ENCODE results near the gene GOLGA2.

Gene GOLGA2

GRCh38 chr9:128257086-128257825 lies 18.6 kb downstream of the GOLGA2 start:
- ATAC-seq (no peak), DNase-seq (no peak)
- Mint-ChIP-seq H3K27me3 (no peaks in the 10 kb centered on the region), H3K36me3 (ENCODE audit: low read depth) (peaks cover 15% of the 10 kb centered on the region), H3K4me1 (no peaks in the 10 kb centered on the region), H3K4me3 (no peak overlapping the region), H3K27ac (no peak overlapping the region), H3K9me3 (no peaks in the 10 kb centered on the region)

GRCh38 chr9:128254855-128255759 lies 20.7 kb downstream of the GOLGA2 start:
- Mint-ChIP-seq H3K9me3 (no peaks in the 10 kb centered on the region), H3K4me3 (no peak overlapping the region), H3K27me3 (no peaks in the 10 kb centered on the region), H3K4me1 (peaks cover 6% of the 10 kb centered on the region), H3K36me3 (ENCODE audit: low read depth) (peaks cover 2% of the 10 kb centered on the region), H3K27ac (no peak overlapping the region)
- DNase-seq (peak; percentile 71), ATAC-seq (peak; percentile 33)

GRCh38 chr9:128254362-128254761 lies 21.4 kb downstream of the GOLGA2 start:
- Mint-ChIP-seq H3K4me1 (peaks cover 11% of the 10 kb centered on the region), H3K36me3 (ENCODE audit: low read depth) (peaks cover 2% of the 10 kb centered on the region), H3K4me3 (no peak overlapping the region), H3K9me3 (no peaks in the 10 kb centered on the region), H3K27ac (no peak overlapping the region), H3K27me3 (no peaks in the 10 kb centered on the region)
- ATAC-seq, result no peak
- no peak for DNase-seq

- Mint-ChIP-seq H3K27ac (no peak overlapping the region), H3K4me3 (no peak overlapping the region), H3K9me3 (no peaks in the 10 kb centered on the region), H3K36me3 (ENCODE audit: low read depth) (peaks cover 2% of the 10 kb centered on the region), H3K27me3 (no peaks in the 10 kb centered on the region), H3K4me1 (peaks cover 11% of the 10 kb centered on the region)
- DNase-seq (no peak), ATAC-seq (no peak)
These were observed 21.8 kb downstream of the GOLGA2 start for GRCh38 chr9:128253991-128254346.

- no peak overlapping the region for H3K4me3 Mint-ChIP-seq
- peaks cover 11% of the 10 kb centered on the region for H3K4me1 Mint-ChIP-seq
- H3K27ac Mint-ChIP-seq, result no peak overlapping the region
- H3K36me3 Mint-ChIP-seq (ENCODE audit: low read depth), result peaks cover 2% of the 10 kb centered on the region
- no peak for ATAC-seq
- H3K9me3 Mint-ChIP-seq, result no peaks in the 10 kb centered on the region
- H3K27me3 Mint-ChIP-seq, result no peaks in the 10 kb centered on the region
- DNase-seq, result no peak
These were observed 22.4 kb downstream of the GOLGA2 start for GRCh38 chr9:128253140-128253990.

GRCh38 chr9:128252317-128253139 lies 23.3 kb downstream of the GOLGA2 start:
- peaks cover 1% of the 10 kb centered on the region for H3K36me3 Mint-ChIP-seq (ENCODE audit: low read depth)
- no peaks in the 10 kb centered on the region for H3K27me3 Mint-ChIP-seq
- H3K4me3 Mint-ChIP-seq, result no peak overlapping the region
- H3K9me3 Mint-ChIP-seq, result no peaks in the 10 kb centered on the region
- ATAC-seq, result no peak
- DNase-seq, result no peak
- peaks cover 11% of the 10 kb centered on the region for H3K4me1 Mint-ChIP-seq
- H3K27ac Mint-ChIP-seq, result no peak overlapping the region

- ATAC-seq (no peak), DNase-seq (no peak)
- no peaks in the 10 kb centered on the region for H3K27me3 Mint-ChIP-seq
- H3K4me1 Mint-ChIP-seq, result peaks cover 11% of the 10 kb centered on the region
- H3K4me3 Mint-ChIP-seq, result peak overlapping the region; percentile 41
- no peaks in the 10 kb centered on the region for H3K36me3 Mint-ChIP-seq (ENCODE audit: low read depth)
- no peak overlapping the region for H3K27ac Mint-ChIP-seq
- H3K9me3 Mint-ChIP-seq, result no peaks in the 10 kb centered on the region
These were observed 24.1 kb downstream of the GOLGA2 start for GRCh38 chr9:128251732-128252100.

GRCh38 chr9:128250839-128251731 lies 24.7 kb downstream of the GOLGA2 start:
- H3K4me1 Mint-ChIP-seq, result peaks cover 11% of the 10 kb centered on the region
- ATAC-seq (no peak), DNase-seq (no peak)
- no peak overlapping the region for H3K27ac Mint-ChIP-seq
- peak overlapping the region; percentile 69 for H3K4me3 Mint-ChIP-seq
- H3K27me3 Mint-ChIP-seq, result no peaks in the 10 kb centered on the region
- no peaks in the 10 kb centered on the region for H3K36me3 Mint-ChIP-seq (ENCODE audit: low read depth)
- H3K9me3 Mint-ChIP-seq, result no peaks in the 10 kb centered on the region

GRCh38 chr9:128249908-128250838 lies 25.6 kb downstream of the GOLGA2 start:
- Mint-ChIP-seq H3K9me3 (no peaks in the 10 kb centered on the region), H3K27me3 (peaks cover 5% of the 10 kb centered on the region), H3K4me3 (peak overlapping the region; percentile 79), H3K4me1 (peaks cover 16% of the 10 kb centered on the region), H3K36me3 (ENCODE audit: low read depth) (no peaks in the 10 kb centered on the region), H3K27ac (no peak overlapping the region)
- ATAC-seq, result peak; percentile 90
- peak; percentile 99 for DNase-seq

- Mint-ChIP-seq H3K36me3 (ENCODE audit: low read depth) (no peaks in the 10 kb centered on the region), H3K4me3 (peak overlapping the region; percentile 79), H3K9me3 (no peaks in the 10 kb centered on the region), H3K27ac (no peak overlapping the region), H3K27me3 (peaks cover 5% of the 10 kb centered on the region), H3K4me1 (peaks cover 16% of the 10 kb centered on the region)
- ATAC-seq (no peak), DNase-seq (no peak)
These were observed 26.3 kb downstream of the GOLGA2 start for GRCh38 chr9:128249558-128249907.

GRCh38 chr9:128247226-128247803 lies 28.5 kb downstream of the GOLGA2 start:
- Mint-ChIP-seq H3K36me3 (ENCODE audit: low read depth) (no peaks in the 10 kb centered on the region), H3K27me3 (peaks cover 15% of the 10 kb centered on the region), H3K9me3 (no peaks in the 10 kb centered on the region), H3K4me3 (no peak overlapping the region), H3K4me1 (peaks cover 24% of the 10 kb centered on the region), H3K27ac (no peak overlapping the region)
- ATAC-seq (no peak), DNase-seq (no peak)

GRCh38 chr9:128246471-128246870 lies 29.3 kb downstream of the GOLGA2 start:
- no peaks in the 10 kb centered on the region for H3K9me3 Mint-ChIP-seq
- H3K4me1 Mint-ChIP-seq, result peaks cover 22% of the 10 kb centered on the region
- H3K4me3 Mint-ChIP-seq, result no peak overlapping the region
- peaks cover 15% of the 10 kb centered on the region for H3K27me3 Mint-ChIP-seq
- DNase-seq (no peak), ATAC-seq (no peak)
- H3K36me3 Mint-ChIP-seq (ENCODE audit: low read depth), result no peaks in the 10 kb centered on the region
- no peak overlapping the region for H3K27ac Mint-ChIP-seq
